MM.1S (cell line): ENCODE measurements around the gene VSTM2L.

Experiments
- DNase-seq: peaks from one replicate; pipeline ENCODE4 v3.0.0-alpha.2; 2015
- H2AFZ ChIP-seq: fragments of 300-600 bp; sonication (generic); 2 replicates; pipeline ENCODE4 v1.6.0; 2016; ENCODE audit warnings: antibody characterized with exemption, low read length
- H3F3A ChIP-seq: fragments of 300-600 bp; sonication (generic); 2 replicates; pipeline ENCODE4 v1.6.1; 2016; ENCODE audit warnings: mild to moderate bottlenecking, antibody characterized with exemption, low read length, moderate library complexity, mixed read lengths; ENCODE audit not compliant: insufficient read depth
- H3K27ac ChIP-seq: fragments of 300-600 bp; sonication (generic); 2 replicates; pipeline ENCODE4 v1.5.1; 2016; ENCODE audit warnings: mild to moderate bottlenecking, low read length
- H3K27me3 ChIP-seq: fragments of 300-600 bp; sonication (generic); replicated peaks from 2 replicates; pipeline ENCODE4 v1.6.0; 2016; ENCODE audit warnings: low read length; ENCODE audit not compliant: insufficient read depth
- H3K36me3 ChIP-seq: fragments of 300-600 bp; sonication (generic); replicated peaks from 2 replicates; pipeline ENCODE4 v1.6.1; 2016; ENCODE audit warnings: mild to moderate bottlenecking, low read length, mixed read lengths; ENCODE audit not compliant: insufficient read depth
- H3K4me1 ChIP-seq: fragments of 300-600 bp; sonication (generic); 2 replicates; pipeline ENCODE4 v1.6.1; 2016; ENCODE audit warnings: low read length, mixed read lengths
- H3K4me2 ChIP-seq: fragments of 300-600 bp; sonication (generic); 2 replicates; pipeline ENCODE4 v1.6.0; 2016; ENCODE audit warnings: low read depth, low read length
- H3K4me3 ChIP-seq: fragments of 300-600 bp; sonication (generic); 2 replicates; pipeline ENCODE4 v1.5.1; 2016; ENCODE audit warnings: low read length, mixed read lengths
- H3K79me2 ChIP-seq: fragments of 300-600 bp; sonication (generic); 2 replicates; pipeline ENCODE4 v1.6.1; 2016; ENCODE audit warnings: mixed run types, low read length, mixed read lengths
- H3K9ac ChIP-seq: fragments of 300-600 bp; sonication (generic); 2 replicates; pipeline ENCODE4 v1.6.1; 2016; ENCODE audit warnings: low read length, mixed read lengths
- H3K9me2 ChIP-seq: fragments of 300-600 bp; sonication (generic); replicated peaks from 2 replicates; pipeline ENCODE4 v1.6.1; 2016; ENCODE audit warnings: mild to moderate bottlenecking, low read length, mixed read lengths; ENCODE audit not compliant: insufficient read depth
- H3K9me3 ChIP-seq: fragments of 300-600 bp; sonication (generic); replicated peaks from 2 replicates; pipeline ENCODE4 v1.6.1; 2016; ENCODE audit warnings: mild to moderate bottlenecking, low read length, mixed read lengths; ENCODE audit not compliant: insufficient read depth
- H4K20me1 ChIP-seq: fragments of 300-600 bp; sonication (generic); 2 replicates; pipeline ENCODE4 v1.6.1; 2016; ENCODE audit warnings: mild to moderate bottlenecking, low read length, moderate library complexity, mixed read lengths; ENCODE audit not compliant: insufficient read depth
- CTCF ChIP-seq: fragments of 300-600 bp; sonication (generic); IDR thresholded peaks from 2 replicates; pipeline ENCODE4 v1.5.1; 2016; ENCODE audit warnings: antibody characterized with exemption, low read length, mixed read lengths
- EZH2 ChIP-seq: fragments of 300-600 bp; sonication (generic); optimal IDR thresholded peaks from 2 replicates; pipeline ENCODE3; 2017; ENCODE audit warnings: low read depth, mild to moderate bottlenecking, antibody characterized with exemption, low read length, mixed read lengths
- EZH2phosphoT487 ChIP-seq: fragments of 300-600 bp; sonication (generic); IDR thresholded peaks from 2 replicates; pipeline ENCODE4 v1.6.1; 2018; ENCODE audit warnings: antibody characterized with exemption, low read length

VSTM2L gene

DNA sequence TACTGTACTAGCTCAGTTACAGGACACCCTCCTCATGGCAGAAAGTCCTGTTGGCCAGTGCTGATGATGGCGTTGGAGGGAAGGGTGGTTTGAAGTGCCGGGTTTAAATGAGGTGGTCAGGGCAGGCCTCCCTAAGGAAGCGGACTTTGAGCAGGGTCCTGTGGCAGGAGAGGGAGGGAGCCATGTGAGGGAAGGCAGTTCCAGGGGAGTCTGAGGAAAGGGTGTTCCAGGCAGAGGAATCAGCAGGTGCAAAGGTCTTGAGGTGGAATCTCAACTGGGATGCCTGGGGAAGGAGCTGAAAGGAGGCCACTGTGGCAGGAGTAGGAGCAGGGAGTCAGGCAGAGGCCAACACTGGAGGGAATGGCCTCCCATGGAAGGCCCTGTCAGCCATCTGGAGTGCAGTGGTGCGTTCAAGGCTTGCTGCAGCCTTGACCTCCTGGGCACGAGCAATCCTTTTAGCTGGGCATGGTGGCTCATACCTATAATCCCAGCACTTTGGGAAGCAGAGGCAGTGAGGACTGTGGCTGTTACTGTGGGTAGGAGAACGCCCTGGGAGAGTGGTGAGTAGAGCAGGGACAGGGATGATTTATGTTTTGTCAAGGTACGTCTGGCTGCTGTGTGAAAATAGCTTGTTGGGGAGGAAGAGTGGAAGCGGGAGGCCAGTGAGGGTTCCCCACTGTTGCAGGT, 26.2 kb downstream of the VSTM2L start:
- no peak overlapping the region for H3K27ac ChIP-seq
- TF ChIP-seq EZH2phosphoT487 (no peak), EZH2 (no peak), CTCF (no peak)
- H3K4me2 ChIP-seq, result no peak overlapping the region
- H3K9ac ChIP-seq, result no peak overlapping the region
- H4K20me1 ChIP-seq, result no peaks in the 10 kb centered on the region
- no peaks in the 10 kb centered on the region for H3F3A ChIP-seq
- no peak overlapping the region for H2AFZ ChIP-seq
- no peaks in the 10 kb centered on the region for H3K9me2 ChIP-seq
- no peaks in the 10 kb centered on the region for H3K79me2 ChIP-seq
- no peak overlapping the region for H3K4me3 ChIP-seq
- H3K36me3 ChIP-seq, result no peaks in the 10 kb centered on the region
- no peaks in the 10 kb centered on the region for H3K4me1 ChIP-seq
- no peak for DNase-seq
- no peaks in the 10 kb centered on the region for H3K9me3 ChIP-seq
- peaks cover 53% of the 10 kb centered on the region for H3K27me3 ChIP-seq

GRCh38 chr20:37929683-37930014, 26.7 kb downstream of the VSTM2L start:
- Histone ChIP-seq H3K27ac (no peak overlapping the region), H3K9me2 (no peaks in the 10 kb centered on the region)

GRCh38 chr20:37931153-37931922, 28.4 kb downstream of the VSTM2L start:
- Histone ChIP-seq H3K9ac (no peak overlapping the region), H3K4me1 (no peaks in the 10 kb centered on the region), H3F3A (no peaks in the 10 kb centered on the region), H3K4me3 (no peak overlapping the region), H2AFZ (no peak overlapping the region), H3K36me3 (no peaks in the 10 kb centered on the region), H3K27ac (no peak overlapping the region), H3K79me2 (no peaks in the 10 kb centered on the region), H3K9me3 (no peaks in the 10 kb centered on the region), H4K20me1 (no peaks in the 10 kb centered on the region), H3K9me2 (no peaks in the 10 kb centered on the region), H3K27me3 (peaks cover 55% of the 10 kb centered on the region), H3K4me2 (no peak overlapping the region)
- DNase-seq, result no peak
- TF ChIP-seq EZH2 (no peak), EZH2phosphoT487 (no peak), CTCF (no peak)

More at GRCh38 chr20:37929683-37930014, 26.7 kb downstream of the VSTM2L start:
- H3K4me2 ChIP-seq, result no peak overlapping the region
- H3K4me3 ChIP-seq, result no peak overlapping the region
- H3K27me3 ChIP-seq, result peaks cover 53% of the 10 kb centered on the region
- no peaks in the 10 kb centered on the region for H4K20me1 ChIP-seq
- no peaks in the 10 kb centered on the region for H3F3A ChIP-seq
- TF ChIP-seq EZH2 (no peak), CTCF (no peak), EZH2phosphoT487 (no peak)
- no peaks in the 10 kb centered on the region for H3K9me3 ChIP-seq
- DNase-seq, result no peak
- H3K36me3 ChIP-seq, result no peaks in the 10 kb centered on the region
- no peaks in the 10 kb centered on the region for H3K4me1 ChIP-seq
- no peaks in the 10 kb centered on the region for H3K79me2 ChIP-seq
- H2AFZ ChIP-seq, result no peak overlapping the region
- no peak overlapping the region for H3K9ac ChIP-seq
